Measurements from ENCODE around the gene SMAD6.
A peak's percentile ranks its signal among the peaks of the same experiment; 100 is the strongest.

Gene SMAD6

DNA sequence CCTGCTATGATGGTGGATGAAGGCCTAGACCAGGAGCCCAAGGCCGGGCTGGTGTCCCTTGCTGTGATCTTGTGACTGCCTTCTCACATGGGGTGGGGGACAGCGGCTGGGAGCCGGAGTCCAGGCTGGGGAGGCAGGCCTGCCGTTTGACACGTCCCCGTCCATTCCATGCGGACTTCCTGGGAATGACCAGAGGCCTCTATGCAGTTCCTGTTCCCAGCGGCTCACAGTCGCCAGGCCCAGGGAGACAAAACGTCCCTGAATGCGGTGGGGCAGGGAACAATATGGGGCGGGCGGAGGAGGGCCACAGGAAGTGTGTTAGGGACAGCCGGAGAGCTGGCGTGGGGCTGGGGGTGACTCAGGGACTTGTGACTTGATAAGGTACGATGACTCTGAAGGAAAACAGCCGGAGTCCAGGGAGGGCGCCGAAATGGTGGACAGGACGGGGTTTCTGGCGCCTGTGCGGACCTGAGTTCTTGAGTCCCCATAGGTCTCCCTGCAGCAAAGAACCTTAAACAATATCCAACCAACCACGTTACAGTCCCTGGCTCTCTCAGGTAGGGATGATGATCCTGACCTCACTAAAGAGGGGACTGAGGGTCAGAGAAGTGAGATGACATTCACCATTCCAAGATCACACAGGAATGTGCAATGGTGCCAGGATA is 40.5 kb upstream of the SMAD6 start:
- no peak for DNase-seq (ENCODE audit: low read depth)
- TF ChIP-seq, protein P1, sequence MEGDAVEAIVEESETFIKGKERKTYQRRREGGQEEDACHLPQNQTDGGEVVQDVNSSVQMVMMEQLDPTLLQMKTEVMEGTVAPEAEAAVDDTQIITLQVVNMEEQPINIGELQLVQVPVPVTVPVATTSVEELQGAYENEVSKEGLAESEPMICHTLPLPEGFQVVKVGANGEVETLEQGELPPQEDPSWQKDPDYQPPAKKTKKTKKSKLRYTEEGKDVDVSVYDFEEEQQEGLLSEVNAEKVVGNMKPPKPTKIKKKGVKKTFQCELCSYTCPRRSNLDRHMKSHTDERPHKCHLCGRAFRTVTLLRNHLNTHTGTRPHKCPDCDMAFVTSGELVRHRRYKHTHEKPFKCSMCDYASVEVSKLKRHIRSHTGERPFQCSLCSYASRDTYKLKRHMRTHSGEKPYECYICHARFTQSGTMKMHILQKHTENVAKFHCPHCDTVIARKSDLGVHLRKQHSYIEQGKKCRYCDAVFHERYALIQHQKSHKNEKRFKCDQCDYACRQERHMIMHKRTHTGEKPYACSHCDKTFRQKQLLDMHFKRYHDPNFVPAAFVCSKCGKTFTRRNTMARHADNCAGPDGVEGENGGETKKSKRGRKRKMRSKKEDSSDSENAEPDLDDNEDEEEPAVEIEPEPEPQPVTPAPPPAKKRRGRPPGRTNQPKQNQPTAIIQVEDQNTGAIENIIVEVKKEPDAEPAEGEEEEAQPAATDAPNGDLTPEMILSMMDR (IDR thresholded peaks at IDR 0.05; ENCODE audit: insufficient read depth, low read depth, low read length, missing control alignments): no peak
- no peak overlapping the region for H3K4me3 ChIP-seq (ENCODE audit: low read length)

DNA sequence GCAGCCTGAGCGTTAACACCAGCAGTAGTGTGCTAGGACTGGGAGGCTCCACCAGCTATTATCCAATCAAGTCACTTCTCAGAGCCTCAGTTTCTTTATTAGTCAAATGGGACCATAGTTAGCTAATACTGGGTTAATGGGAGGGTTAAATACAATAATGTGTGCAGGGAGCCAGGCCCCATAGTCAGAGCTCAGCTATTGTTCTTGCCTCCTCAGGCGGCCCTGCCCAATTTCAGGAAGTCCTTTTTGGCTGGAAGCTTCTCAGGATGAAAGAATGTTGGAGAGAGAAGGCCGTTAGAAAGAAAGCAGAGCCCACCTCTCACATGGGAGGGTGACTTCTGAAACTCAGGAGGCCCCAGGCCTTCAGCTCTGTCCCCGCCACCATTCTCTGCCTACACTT is 39.5 kb upstream of the SMAD6 start:
- TF ChIP-seq, protein P1 (IDR thresholded peaks at IDR 0.05; ENCODE audit: insufficient read depth, low read depth, low read length, missing control alignments): no peak
- DNase-seq (ENCODE audit: low read depth): no peak
- no peak overlapping the region for H3K4me3 ChIP-seq (ENCODE audit: low read length)

DNA sequence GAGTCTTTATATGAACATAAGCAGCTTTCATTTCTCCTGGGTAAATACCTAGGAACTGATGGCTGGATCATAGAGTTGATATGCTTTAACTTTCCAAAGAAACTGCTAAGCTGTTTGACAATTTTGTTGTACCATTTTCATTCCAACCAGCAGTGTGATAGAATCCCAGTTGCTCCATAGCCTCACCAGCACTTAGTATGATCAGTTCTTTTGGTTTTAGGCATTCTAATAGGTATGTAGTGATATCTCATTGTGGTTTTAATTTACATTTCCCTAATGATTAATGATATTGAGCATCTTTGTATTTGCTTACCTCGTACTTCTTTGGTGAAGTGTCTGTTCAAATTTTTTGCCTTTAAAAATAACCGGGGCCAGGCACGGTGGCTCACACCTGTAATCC is 38.4 kb upstream of the SMAD6 start:
- TF ChIP-seq, protein P1 (IDR thresholded peaks at IDR 0.05; ENCODE audit: insufficient read depth, low read depth, low read length, missing control alignments): no peak
- H3K4me3 ChIP-seq (ENCODE audit: low read length): no peak overlapping the region
- no peak for DNase-seq (ENCODE audit: low read depth)

DNA sequence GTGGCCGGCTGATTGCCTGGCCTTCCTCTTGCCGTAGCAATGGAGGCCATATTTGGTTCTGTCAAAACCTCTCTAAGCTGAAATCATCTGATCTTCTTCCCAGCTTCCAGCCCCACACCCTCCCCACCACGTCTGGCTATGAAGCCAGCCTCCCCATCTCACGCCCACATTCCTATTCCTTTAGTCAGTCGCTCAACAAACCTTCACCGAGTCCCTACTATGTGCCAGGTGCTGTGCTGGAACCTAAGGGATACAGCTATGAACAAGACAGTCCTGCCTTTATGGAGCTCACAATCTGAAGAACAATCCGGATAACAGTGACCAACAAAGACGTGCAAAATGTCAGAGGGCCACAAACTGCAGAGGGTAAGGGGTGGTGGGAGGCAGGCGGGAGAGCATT is 31.9 kb upstream of the SMAD6 start:
- H3K4me3 ChIP-seq (ENCODE audit: low read length): no peak overlapping the region
- TF ChIP-seq, protein P1 (IDR thresholded peaks at IDR 0.05; ENCODE audit: insufficient read depth, low read depth, low read length, missing control alignments): no peak
- DNase-seq (ENCODE audit: low read depth): peak; percentile 29

DNA sequence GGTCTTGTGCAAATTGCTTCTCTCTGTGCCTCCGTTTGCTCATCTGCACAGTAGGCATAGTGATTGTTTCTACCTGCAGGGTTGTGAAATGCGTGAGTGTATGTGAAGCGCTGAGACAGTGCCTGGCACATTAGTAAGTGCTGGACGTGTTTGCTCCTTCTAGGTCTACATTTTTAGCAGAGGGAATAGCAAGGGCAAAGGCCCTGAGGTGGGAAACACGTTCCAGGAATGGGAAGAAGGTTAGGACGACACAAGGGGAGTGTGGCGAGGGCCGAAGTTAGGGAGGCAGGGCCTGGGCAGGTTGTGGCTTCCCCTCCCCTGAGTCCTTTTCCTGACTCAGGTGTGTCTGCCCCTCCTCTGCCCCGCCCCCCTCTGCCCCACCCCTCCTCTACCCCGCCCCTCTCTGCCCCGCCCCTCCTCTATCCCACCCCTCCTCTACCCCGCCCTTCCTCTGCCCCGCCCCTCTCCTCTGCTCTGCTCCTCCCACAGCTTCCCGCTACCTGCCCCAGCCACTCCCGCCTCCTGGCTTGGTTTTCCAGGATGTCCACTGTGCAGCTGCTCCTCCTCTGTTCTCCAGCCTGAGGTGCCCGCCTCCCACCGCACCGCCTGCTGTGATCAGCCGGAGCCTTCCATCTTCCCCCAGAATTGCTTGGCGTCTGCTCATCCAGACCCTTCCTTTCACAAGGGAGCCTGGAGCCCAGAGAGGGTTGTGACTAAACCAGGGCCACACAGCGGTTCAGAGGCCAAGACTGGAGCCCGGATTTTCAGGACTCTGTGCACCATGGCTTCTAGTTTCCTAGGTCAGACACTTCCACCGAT is 31.1 kb upstream of the SMAD6 start:
- DNase-seq (ENCODE audit: low read depth): peak; percentile 86
- TF ChIP-seq, protein P1 (IDR thresholded peaks at IDR 0.05; ENCODE audit: insufficient read depth, low read depth, low read length, missing control alignments): no peak
- H3K4me3 ChIP-seq (ENCODE audit: low read length): no peak overlapping the region

DNA sequence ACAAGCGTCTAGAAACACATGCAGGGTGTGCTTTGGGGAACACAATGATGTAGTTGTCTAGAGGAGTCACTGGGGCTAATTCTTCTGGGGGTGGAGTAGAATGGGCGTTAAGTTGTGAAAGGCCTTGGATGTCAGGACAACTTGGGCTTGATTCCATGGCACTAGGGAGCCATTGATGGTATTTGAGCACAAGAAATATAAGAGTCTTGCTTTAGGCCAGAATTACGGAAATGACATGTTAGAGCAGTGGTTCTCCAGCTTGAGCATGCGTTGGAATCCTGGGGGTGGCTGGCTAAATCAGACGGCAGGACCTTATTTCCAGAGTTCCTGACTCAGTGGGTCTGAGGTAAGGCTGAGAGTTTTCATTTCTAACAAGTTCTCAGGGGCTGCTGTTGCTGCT is 29.2 kb upstream of the SMAD6 start:
- no peak overlapping the region for H3K4me3 ChIP-seq (ENCODE audit: low read length)
- DNase-seq (ENCODE audit: low read depth): no peak
- TF ChIP-seq, protein P1 (IDR thresholded peaks at IDR 0.05; ENCODE audit: insufficient read depth, low read depth, low read length, missing control alignments): no peak
